OCI-LY3 (cell line): ENCODE data around the gene IQSEC1.

Source experiments
- H2AFZ ChIP-seq: fragments of 200-600, 300-600 bp; shearing (Covaris generic); 2 replicates; pipeline ENCODE4 v1.6.0; 2014; ENCODE audit warnings: antibody characterized with exemption, low read depth, low read length
- H3K27ac ChIP-seq: fragments of 200-600, 300-600 bp; sonication (generic); 2 replicates; pipeline ENCODE4 v1.5.1; 2014; ENCODE audit warnings: mild to moderate bottlenecking, low read length, moderate library complexity, mixed read lengths
- H3K27me3 ChIP-seq: fragments of 200-600, 300-600 bp; sonication (generic); 2 replicates; pipeline ENCODE4 v1.6.1; 2014; ENCODE audit warnings: low read depth, low read length, mixed read lengths
- H3K36me3 ChIP-seq: fragments of 200-600, 300-600 bp; sonication (generic); replicated peaks from 2 replicates; pipeline ENCODE3; 2014; ENCODE audit warnings: low read depth, low read length, mixed read lengths
- H3K4me1 ChIP-seq: fragments of 300-600, 200-600 bp; sonication (generic); 2 replicates; pipeline ENCODE4 v1.6.1; 2014; ENCODE audit warnings: low read length, mixed read lengths
- H3K4me2 ChIP-seq: fragments of 200-600, 300-600 bp; sonication (generic); 2 replicates; pipeline ENCODE4 v1.6.1; 2014; ENCODE audit warnings: low read length, mixed read lengths
- H3K4me3 ChIP-seq: fragments of 300-600, 200-600 bp; sonication (generic); 2 replicates; pipeline ENCODE4 v1.5.1; 2014; ENCODE audit warnings: antibody characterized with exemption, mild to moderate bottlenecking, low read length, moderate library complexity
- H3K79me2 ChIP-seq: fragments of 300-600, 200-600 bp; shearing (Covaris generic); 2 replicates; pipeline ENCODE4 v1.6.1; 2014; ENCODE audit warnings: mild to moderate bottlenecking, low read length, mixed read lengths
- H3K9ac ChIP-seq: fragments of 300-600, 200-600 bp; shearing (Covaris generic); 2 replicates; pipeline ENCODE4 v1.6.0; 2014; ENCODE audit warnings: mild to moderate bottlenecking, low read length, moderate library complexity
- H3K9me3 ChIP-seq: fragments of 200-600, 300-600 bp; shearing (Covaris generic); 2 replicates; pipeline ENCODE4 v1.6.1; 2014; ENCODE audit warnings: low read length, mixed read lengths; ENCODE audit not compliant: insufficient read depth
- H4K20me1 ChIP-seq: fragments of 200-600, 300-600 bp; sonication (generic); 2 replicates; pipeline ENCODE4 v1.6.1; 2016; ENCODE audit warnings: low read length, mixed read lengths; ENCODE audit not compliant: insufficient read depth
- EZH2phosphoT487 ChIP-seq: fragments of 200-600 bp; shearing (Covaris generic); IDR thresholded peaks from 2 replicates; pipeline ENCODE4 v1.6.1; 2018; ENCODE audit warnings: antibody characterized with exemption, mixed run types, low read depth
- TF ChIP-seq, protein P1 (sequence below): fragments of 200-600, 300-600 bp; sonication (generic); IDR thresholded peaks from 2 replicates; pipeline ENCODE4 v1.5.1; 2014; ENCODE audit warnings: antibody characterized with exemption, low read length, low read depth

IQSEC1 gene

DNA sequence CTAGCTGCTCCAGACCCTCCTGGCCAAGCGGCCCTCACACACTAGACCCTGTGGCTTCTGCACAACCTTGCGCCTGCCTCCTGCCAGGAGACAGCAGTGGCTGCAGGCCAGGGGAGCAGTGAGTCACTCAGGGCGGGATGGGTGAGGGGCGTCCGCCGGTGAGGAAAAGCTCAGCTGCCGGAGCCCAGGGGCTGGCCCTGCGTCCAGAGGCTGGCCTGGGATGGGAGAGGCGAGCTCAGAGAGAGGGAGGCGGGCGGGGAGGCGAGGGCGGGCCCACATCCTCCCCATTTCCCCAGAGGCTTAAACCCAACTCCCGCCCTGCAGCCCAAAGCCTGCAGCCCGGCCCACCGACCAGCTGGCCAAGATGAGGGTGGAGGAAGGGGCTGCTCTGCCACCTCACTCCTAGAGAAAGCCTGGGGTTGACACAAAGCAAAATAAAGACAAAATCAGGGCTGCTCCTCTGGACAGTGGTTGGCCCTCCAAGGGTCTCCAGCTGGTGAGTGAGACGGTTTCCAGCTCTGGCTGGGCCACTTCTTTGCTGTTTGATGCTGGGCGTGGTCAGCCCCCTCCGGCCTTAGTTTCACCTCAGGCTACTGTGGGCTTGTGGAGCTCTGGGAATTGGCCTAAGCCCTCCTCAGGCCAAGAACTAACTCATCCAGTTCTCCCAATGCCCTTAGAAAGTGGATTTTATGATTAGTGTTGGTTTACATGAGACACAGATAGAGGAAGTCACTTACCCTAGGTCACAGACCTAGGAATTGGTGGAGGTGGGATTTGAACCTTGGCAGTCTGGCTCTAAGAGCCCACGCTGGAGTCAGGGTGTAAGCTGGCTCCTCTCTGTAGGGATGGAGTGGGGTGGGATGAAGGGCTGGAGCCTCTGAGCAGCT, 50.6 kb downstream of the IQSEC1 start:
- Histone ChIP-seq H3K4me1 (peaks cover 49% of the 10 kb centered on the region), H3K4me2 (peak overlapping the region; percentile 97), H3K27ac (peak overlapping the region; percentile 91), H3K4me3 (peak overlapping the region; percentile 85), H3K27me3 (no peaks in the 10 kb centered on the region), H3K36me3 (peaks cover 22% of the 10 kb centered on the region), H3K79me2 (peaks cover 54% of the 10 kb centered on the region), H4K20me1 (peaks cover 16% of the 10 kb centered on the region; the same call in 1 of the 2 replicates), H3K9ac (peak overlapping the region; percentile 96), H3K9me3 (no peaks in the 10 kb centered on the region), H2AFZ (no peak overlapping the region)
- no peak for TF ChIP-seq EZH2phosphoT487
- TF ChIP-seq, protein P1, sequence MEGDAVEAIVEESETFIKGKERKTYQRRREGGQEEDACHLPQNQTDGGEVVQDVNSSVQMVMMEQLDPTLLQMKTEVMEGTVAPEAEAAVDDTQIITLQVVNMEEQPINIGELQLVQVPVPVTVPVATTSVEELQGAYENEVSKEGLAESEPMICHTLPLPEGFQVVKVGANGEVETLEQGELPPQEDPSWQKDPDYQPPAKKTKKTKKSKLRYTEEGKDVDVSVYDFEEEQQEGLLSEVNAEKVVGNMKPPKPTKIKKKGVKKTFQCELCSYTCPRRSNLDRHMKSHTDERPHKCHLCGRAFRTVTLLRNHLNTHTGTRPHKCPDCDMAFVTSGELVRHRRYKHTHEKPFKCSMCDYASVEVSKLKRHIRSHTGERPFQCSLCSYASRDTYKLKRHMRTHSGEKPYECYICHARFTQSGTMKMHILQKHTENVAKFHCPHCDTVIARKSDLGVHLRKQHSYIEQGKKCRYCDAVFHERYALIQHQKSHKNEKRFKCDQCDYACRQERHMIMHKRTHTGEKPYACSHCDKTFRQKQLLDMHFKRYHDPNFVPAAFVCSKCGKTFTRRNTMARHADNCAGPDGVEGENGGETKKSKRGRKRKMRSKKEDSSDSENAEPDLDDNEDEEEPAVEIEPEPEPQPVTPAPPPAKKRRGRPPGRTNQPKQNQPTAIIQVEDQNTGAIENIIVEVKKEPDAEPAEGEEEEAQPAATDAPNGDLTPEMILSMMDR = no peak

DNA sequence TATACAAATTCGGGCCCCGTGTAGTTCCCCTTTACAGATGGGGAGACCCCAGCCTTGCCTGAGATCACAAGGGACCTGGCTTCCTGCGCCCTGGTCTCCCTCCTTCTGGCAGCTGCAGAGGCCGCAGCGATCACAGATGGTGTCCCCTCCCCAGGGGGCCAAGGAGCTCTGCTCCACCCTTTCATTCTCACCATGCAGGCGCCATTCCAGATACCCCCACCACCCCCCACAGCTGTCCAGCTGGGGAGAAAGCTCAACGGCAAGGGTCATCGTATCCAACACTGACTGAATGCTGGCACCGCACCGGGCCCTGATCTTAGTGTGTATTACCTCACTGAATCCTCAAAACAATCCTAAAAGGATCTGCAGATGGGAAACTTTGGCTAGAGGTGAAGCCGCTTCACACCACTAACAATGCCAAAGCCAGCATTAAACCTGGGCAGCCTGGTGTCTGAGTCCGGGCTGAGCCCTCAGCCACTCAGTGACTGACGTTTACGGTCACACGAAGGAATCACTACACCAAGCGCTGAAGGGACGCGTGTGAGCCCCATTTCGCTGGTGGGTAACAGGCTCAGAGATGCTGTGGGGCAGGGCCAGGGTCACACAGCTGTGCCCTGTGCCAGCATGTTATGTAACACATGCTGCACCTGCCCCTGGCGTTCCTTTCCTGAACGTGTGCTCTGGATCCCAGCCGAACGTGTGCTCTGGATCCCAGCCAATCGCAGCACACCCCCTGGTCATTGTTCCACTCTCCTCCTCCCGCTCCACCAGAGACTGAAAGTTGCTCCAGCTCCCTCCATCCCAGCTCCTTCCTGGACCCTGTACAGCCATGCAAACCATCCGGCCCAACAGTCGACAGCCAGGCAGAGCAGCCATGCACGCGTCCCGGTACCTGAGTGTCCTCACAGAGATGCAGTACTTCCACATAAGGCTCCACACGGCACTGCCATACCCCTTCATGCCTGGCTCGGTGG, 51.8 kb downstream of the IQSEC1 start:
- Histone ChIP-seq H4K20me1 (peaks cover 25% of the 10 kb centered on the region; the same call in 1 of the 2 replicates), H3K36me3 (peaks cover 31% of the 10 kb centered on the region), H3K79me2 (peaks cover 65% of the 10 kb centered on the region), H3K9ac (peak overlapping the region; percentile 96), H3K4me1 (peaks cover 61% of the 10 kb centered on the region), H3K4me3 (peak overlapping the region; percentile 85), H3K4me2 (peak overlapping the region; percentile 97), H3K9me3 (no peaks in the 10 kb centered on the region), H3K27me3 (no peaks in the 10 kb centered on the region), H2AFZ (no peak overlapping the region), H3K27ac (peak overlapping the region; percentile 91)
- TF ChIP-seq, protein P1 = no peak
- TF ChIP-seq EZH2phosphoT487 = no peak

DNA sequence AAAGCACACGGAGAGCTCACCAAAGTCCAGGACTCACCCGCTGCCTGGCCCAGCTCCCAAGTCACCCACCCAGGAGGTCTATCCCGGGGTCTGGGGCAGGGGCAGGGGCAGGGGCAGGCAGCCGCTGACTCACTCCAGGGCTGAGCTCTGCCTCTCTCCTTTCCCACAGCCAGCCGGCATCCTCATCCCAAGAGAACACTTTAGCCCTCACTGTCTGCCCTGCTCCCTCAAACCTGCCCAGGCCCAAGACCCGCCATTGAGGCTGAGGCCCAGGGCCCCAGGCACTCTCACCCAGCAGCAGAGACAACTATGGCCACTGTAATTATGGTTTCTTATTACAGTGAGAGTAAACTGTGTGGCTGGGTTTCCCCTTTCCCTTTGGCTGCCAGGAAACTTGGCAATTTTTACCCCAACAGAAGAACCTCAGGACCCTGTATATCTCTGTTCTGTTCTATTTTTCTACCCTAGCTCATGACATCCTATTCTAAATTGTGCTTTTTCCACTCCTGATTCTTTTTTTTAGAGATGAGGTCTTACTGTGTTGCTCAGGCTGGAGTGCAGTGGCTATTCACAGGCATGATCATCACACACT, 53.0 kb downstream of the IQSEC1 start:
- Histone ChIP-seq H3K27ac (peak overlapping the region; percentile 91), H3K4me2 (peak overlapping the region; percentile 97), H2AFZ (no peak overlapping the region), H3K79me2 (peaks cover 77% of the 10 kb centered on the region), H3K27me3 (no peaks in the 10 kb centered on the region), H3K9me3 (no peaks in the 10 kb centered on the region), H4K20me1 (peaks cover 25% of the 10 kb centered on the region; the same call in 1 of the 2 replicates), H3K36me3 (peaks cover 31% of the 10 kb centered on the region), H3K9ac (peak overlapping the region; percentile 96), H3K4me3 (peak overlapping the region; percentile 85), H3K4me1 (peaks cover 71% of the 10 kb centered on the region)
- TF ChIP-seq, protein P1 = no peak
- TF ChIP-seq EZH2phosphoT487 = no peak
